H1 (cell line): ENCODE measurements around the gene KDM2A. TPM values are rescaled to one million over a fixed set of nuclear protein-coding genes. Genes with fewer than 3 reads are reported as not detected.
A peak's percentile ranks its signal among the peaks of the same experiment; 100 is the strongest.

ENCODE experiments used
- ASH2L ChIP-seq: fragments of 200-600, 300-600 bp; sonication (generic); IDR thresholded peaks from one replicate; pipeline ENCODE4 v1.7.1; 2017; ENCODE audit warnings: low read length
- ATF2 ChIP-seq: IDR thresholded peaks from 2 replicates; pipeline ENCODE4 v1.6.1; 2012; ENCODE audit warnings: low read length, inconsistent platforms
- BACH1 ChIP-seq: IDR thresholded peaks from 2 replicates; pipeline ENCODE4 v1.6.1; 2012; ENCODE audit warnings: low read length, improper control_type of control experiment
- CTBP2 ChIP-seq: IDR thresholded peaks from 2 replicates; pipeline ENCODE4 v1.7.0; 2011; ENCODE audit warnings: borderline replicate concordance, mild to moderate bottlenecking, moderate library complexity, mixed read lengths, low read length; ENCODE audit not compliant: insufficient read depth, insufficient read length
- EGR1 ChIP-seq: IDR thresholded peaks from 2 replicates; pipeline ENCODE4 v1.6.1; 2011; ENCODE audit warnings: low read depth, low read length, borderline replicate concordance
- EZH2 ChIP-seq: fragments of 200-600 bp; sonication (generic); IDR thresholded peaks from 2 replicates; pipeline ENCODE4 v1.7.1; 2012; ENCODE audit warnings: low read depth, mild to moderate bottlenecking, moderate library complexity, low read length, inconsistent platforms; ENCODE audit not compliant: severe bottlenecking
- FOSL1 ChIP-seq: IDR thresholded peaks from 2 replicates; pipeline ENCODE4 v1.6.1; 2011; ENCODE audit warnings: mild to moderate bottlenecking, low read depth, low read length, moderate library complexity; ENCODE audit not compliant: insufficient read depth
- GABPA ChIP-seq: IDR thresholded peaks from 2 replicates; pipeline ENCODE4 v1.6.1; 2011; ENCODE audit warnings: mild to moderate bottlenecking, low read length, moderate library complexity, borderline replicate concordance; ENCODE audit not compliant: insufficient read depth
- GTF2F1 ChIP-seq: IDR thresholded peaks from 2 replicates; pipeline ENCODE4 v1.6.1; 2012; ENCODE audit warnings: low read depth, low read length, improper control_type of control experiment, borderline replicate concordance
- HDAC2 ChIP-seq, 2 experiments: fragments of 300-600 bp in 1 of 2; sonication (generic) in 1 of 2; IDR thresholded peaks; 2 replicates each; pipeline ENCODE4 v1.6.1; 2011 to 2012; ENCODE audit warnings: low read depth in 2 of 2, low read length in 2 of 2, mild to moderate bottlenecking in 2 of 2, moderate library complexity in 2 of 2, borderline replicate concordance in 1 of 2, inconsistent platforms in 1 of 2
- HDAC6 ChIP-seq: IDR thresholded peaks from one replicate; pipeline ENCODE4 v1.7.1; 2012; ENCODE audit warnings: low read depth, mild to moderate bottlenecking, inconsistent platforms, low read length, moderate library complexity
- MAX ChIP-seq: IDR thresholded peaks from 2 replicates; pipeline ENCODE4 v1.6.1; 2012; ENCODE audit warnings: inconsistent platforms
- NRF1 ChIP-seq: IDR thresholded peaks from 2 replicates; pipeline ENCODE4 v1.6.1; 2011; ENCODE audit warnings: mild to moderate bottlenecking, low read depth, low read length, improper control_type of control experiment
- POU5F1 ChIP-seq: IDR thresholded peaks from 2 replicates; pipeline ENCODE4 v1.6.1; 2011; ENCODE audit warnings: low read depth, mild to moderate bottlenecking, low read length, moderate library complexity
- RFX5 ChIP-seq: IDR thresholded peaks from 2 replicates; pipeline ENCODE4 v1.6.1; 2011; ENCODE audit warnings: low read depth, low read length, improper control_type of control experiment, borderline replicate concordance
- RXRA ChIP-seq: IDR thresholded peaks from 2 replicates; pipeline ENCODE4 v1.6.1; 2011; ENCODE audit warnings: low read depth, mild to moderate bottlenecking, low read length, moderate library complexity; ENCODE audit not compliant: insufficient read depth
- SAP30 ChIP-seq: fragments of 300-600 bp; sonication (generic); IDR thresholded peaks from 2 replicates; pipeline ENCODE4 v1.7.1; 2012; ENCODE audit warnings: low read length, moderate library complexity, mild to moderate bottlenecking, inconsistent platforms; ENCODE audit not compliant: insufficient read depth, insufficient replicate concordance
- SIRT6 ChIP-seq: IDR thresholded peaks from one replicate; pipeline ENCODE4 v1.7.1; 2012; ENCODE audit warnings: low read length, inconsistent platforms
- SIX5 ChIP-seq: IDR thresholded peaks from 2 replicates; pipeline ENCODE4 v1.6.1; 2011; ENCODE audit warnings: mild to moderate bottlenecking, low read depth, low read length
- SP2 ChIP-seq: IDR thresholded peaks from 2 replicates; pipeline ENCODE4 v1.6.1; 2012; ENCODE audit warnings: mild to moderate bottlenecking, low read length, inconsistent platforms
- TBP ChIP-seq: IDR thresholded peaks from 2 replicates; pipeline ENCODE4 v1.6.1; 2011; ENCODE audit warnings: low read depth, low read length, improper control_type of control experiment
- YY1 ChIP-seq: IDR thresholded peaks from 2 replicates; pipeline ENCODE4 v1.6.1; 2011; ENCODE audit warnings: low read depth, mild to moderate bottlenecking, low read length
- polyA plus RNA-seq, 7 experiments: library from polyadenylated mRNA; depleted of rRNA in 3 of 7; stranded (reverse) in 5 of 7; unstranded in 2 of 7; fragments of >200 nt in 5 of 7; fragments of 200-250 nt in 2 of 7; gene quantifications; 1 replicate in 5 of 7; 2 replicates in 1 of 7; 4 replicates in 1 of 7; pipeline versions ENCODE4 v1.2.1 to v1.2.3, GENCODE V29; 2011 to 2013; ENCODE audit warnings: missing spikeins in 2 of 7, mixed read lengths in 2 of 7
- total RNA-seq: library from RNA; stranded (reverse); fragmentation: NEBNext Ultra II Directional; extraction: Animal tissue kit (Norgen Biotek cat#: 25700); gene quantifications from 2 replicates; pipeline ENCODE4 v1.2.1, GENCODE V29; 2021

The KDM2A gene
- total and polyA plus RNA-seq, 2 of the 8 experiments (the other 6 are each of a cell fraction or from before 2014, with no cell fraction given) = 55.4 to 66.2 TPM

DNA sequence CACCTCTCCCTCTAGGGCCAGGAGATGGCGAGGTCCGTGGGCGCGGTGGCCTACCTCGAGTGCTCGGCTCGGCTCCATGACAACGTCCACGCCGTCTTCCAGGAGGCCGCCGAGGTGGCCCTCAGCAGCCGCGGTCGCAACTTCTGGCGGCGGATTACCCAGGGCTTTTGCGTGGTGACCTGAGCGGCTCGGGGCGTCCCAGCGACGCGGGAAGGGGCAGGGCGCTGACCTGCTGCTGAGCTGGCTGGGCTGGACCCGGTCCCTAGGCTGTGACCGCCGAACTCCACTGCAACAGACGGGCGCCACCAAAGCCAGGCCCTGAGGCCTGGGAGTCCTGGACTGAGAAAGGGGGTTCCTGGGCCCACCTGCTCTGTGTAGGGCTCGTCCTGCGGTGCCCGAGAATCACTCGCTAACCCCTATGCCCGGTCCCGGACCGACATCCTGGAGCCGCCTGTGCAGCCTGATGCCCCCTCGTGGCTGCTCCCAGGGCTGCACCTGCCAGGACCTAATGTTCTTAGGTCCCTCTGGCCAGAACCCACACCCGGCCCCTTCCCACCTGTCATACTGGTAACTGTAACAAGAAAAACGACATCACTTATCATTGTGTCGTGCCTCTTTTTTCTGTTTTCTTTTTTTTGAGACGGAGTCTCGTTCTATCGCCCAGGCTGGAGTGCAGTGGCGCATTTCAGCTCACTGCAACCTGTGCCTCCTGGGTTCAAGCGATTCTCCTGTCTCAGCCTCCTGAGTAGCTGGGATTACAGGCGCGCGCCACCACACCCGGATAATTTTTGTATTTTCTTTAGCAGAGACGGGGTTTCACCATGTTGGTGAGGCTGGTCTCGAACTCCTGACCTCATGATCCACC lies 47.4 kb upstream of the KDM2A start (continued):
- TF ChIP-seq FOSL1 = no peak
- no peak for TF ChIP-seq HDAC6
- TF ChIP-seq BACH1 = no peak
- no peak for TF ChIP-seq SAP30
- TF ChIP-seq SIX5 = no peak
- TF ChIP-seq NRF1 = no peak
- TF ChIP-seq RFX5 = no peak
- TF ChIP-seq HDAC2 (IDR thresholded peaks at IDR 0.05; ENCODE audit: borderline replicate concordance in 1 of 2, low read depth in 2 of 2, low read length in 2 of 2) = no peak
- no peak for TF ChIP-seq SP2
- TF ChIP-seq EZH2 = no peak
- TF ChIP-seq RXRA = no peak
- no peak for TF ChIP-seq SIRT6
- TF ChIP-seq CTBP2 = no peak
- peak; percentile 49 for TF ChIP-seq MAX
- TF ChIP-seq ASH2L = no peak
- TF ChIP-seq POU5F1 = no peak
- TF ChIP-seq GABPA = peak; percentile 35; the same call in 1 of the 2 replicates
- TF ChIP-seq TBP = peak; percentile 21; the same call in 1 of the 2 replicates
- TF ChIP-seq YY1 = 0 out of 2 replicates have a peak, but pooled peaks have one; percentile 39
- TF ChIP-seq EGR1 = no peak
- no peak for TF ChIP-seq ATF2
- no peak for TF ChIP-seq GTF2F1
